Activated CD4-positive, alpha-beta T cell treated with anti-CD3 and anti-CD28 coated beads for 24 hours (primary cell): ENCODE data around the gene DRICH1.
"Not testable (repeated sequence)": the region's sequence is repeated elsewhere in the genome, so short reads cannot be mapped to it uniquely, and the experiment has no call there.

Experiments used
- DNase-seq, 2 donors: peaks; one replicate each; pipeline ENCODE4 v3.0.0-alpha.2; 2020; ENCODE audit warnings: low read depth in 2 of 2

Gene DRICH1

GRCh38 chr22:23598805-23599518, 33.2 kb downstream of the DRICH1 start:
- no peak for DNase-seq

- not testable (repeated sequence) for DNase-seq
Measured at GRCh38 chr22:23597576-23598268, 34.4 kb downstream of the DRICH1 start.

- not testable (repeated sequence) for DNase-seq
Measured at GRCh38 chr22:23595904-23596303, 36.2 kb downstream of the DRICH1 start.

- no peak for DNase-seq
Measured at GRCh38 chr22:23591846-23592245, 40.3 kb downstream of the DRICH1 start.

- peak; percentile 38 to 51 for DNase-seq
Measured at GRCh38 chr22:23591201-23591791, 40.8 kb downstream of the DRICH1 start.

GRCh38 chr22:23583836-23584235, 48.3 kb downstream of the DRICH1 start:
- no peak for DNase-seq

GRCh38 chr22:23583153-23583552, 49.0 kb downstream of the DRICH1 start:
- DNase-seq: no peak

GRCh38 chr22:23581260-23581650, 50.9 kb downstream of the DRICH1 start:
- DNase-seq: no peak

GRCh38 chr22:23580576-23581259, 51.4 kb downstream of the DRICH1 start:
- no peak for DNase-seq

- DNase-seq: no peak
Measured at GRCh38 chr22:23579870-23580575, 52.1 kb downstream of the DRICH1 start, which contains the start of gene IGLL1. Gene IGLL1, minus strand, starts transcription at chr22:23580290. Its CDS starts 100 bp downstream, at chr22:23580190.

GRCh38 chr22:23579280-23579679, 52.8 kb downstream of the DRICH1 start:
- DNase-seq: no peak

GRCh38 chr22:23578306-23578705, 53.8 kb downstream of the DRICH1 start:
- DNase-seq: no peak

- no peak for DNase-seq
Measured at GRCh38 chr22:23576681-23577080, 55.4 kb downstream of the DRICH1 start.

GRCh38 chr22:23575601-23576000, 56.5 kb downstream of the DRICH1 start:
- no peak for DNase-seq

GRCh38 chr22:23574877-23575276, 57.2 kb downstream of the DRICH1 start:
- DNase-seq: no peak

- DNase-seq: no peak
Measured at GRCh38 chr22:23574371-23574811, 57.7 kb downstream of the DRICH1 start.

- DNase-seq: not testable (repeated sequence)
Measured at GRCh38 chr22:23573701-23574235, 58.4 kb downstream of the DRICH1 start.

- not testable (repeated sequence) for DNase-seq
Measured at GRCh38 chr22:23573106-23573505, 59.0 kb downstream of the DRICH1 start.

GRCh38 chr22:23571486-23571885, 60.6 kb downstream of the DRICH1 start:
- no peak for DNase-seq

GRCh38 chr22:23570681-23571080, 61.4 kb downstream of the DRICH1 start:
- DNase-seq: no peak

GRCh38 chr22:23569716-23570115, 62.4 kb downstream of the DRICH1 start:
- no peak for DNase-seq
